GM23248 (cell line): ENCODE measurements around the gene PCDH11Y. TPM values are rescaled to one million over a fixed set of nuclear protein-coding genes. Genes with fewer than 3 reads are reported as not detected.
"Not testable (repeated sequence)": the region's sequence is repeated elsewhere in the genome, so short reads cannot be mapped to it uniquely, and the experiment has no call there.

Source experiments
- DNase-seq: peaks from one replicate; pipeline ENCODE4 v3.0.0-alpha.2; 2015
- H2AFZ ChIP-seq: fragments of 200-600 bp; sonication (generic); 2 replicates; pipeline ENCODE4 v1.6.1; 2016; ENCODE audit warnings: antibody characterized with exemption
- H3F3A ChIP-seq: fragments of 200-600 bp; sonication (generic); 2 replicates; pipeline ENCODE4 v1.6.1; 2016; ENCODE audit warnings: mild to moderate bottlenecking, antibody characterized with exemption, mixed run types; ENCODE audit not compliant: insufficient read depth
- H3K27ac ChIP-seq: fragments of 200-600 bp; sonication (generic); 2 replicates; pipeline ENCODE4 v1.5.1; 2016; ENCODE audit warnings: mild to moderate bottlenecking
- H3K27me3 ChIP-seq: fragments of 200-600 bp; sonication (generic); replicated peaks from 2 replicates; pipeline ENCODE4 v1.6.1; 2016; ENCODE audit warnings: mild to moderate bottlenecking; ENCODE audit not compliant: insufficient read depth
- H3K36me3 ChIP-seq: fragments of 200-600 bp; sonication (generic); 2 replicates; pipeline ENCODE4 v1.6.1; 2016; ENCODE audit warnings: low read depth, mild to moderate bottlenecking
- H3K4me1 ChIP-seq: fragments of 200-600 bp; sonication (generic); 2 replicates; pipeline ENCODE4 v1.6.1; 2016; ENCODE audit warnings: mild to moderate bottlenecking; ENCODE audit not compliant: insufficient read depth
- H3K4me2 ChIP-seq: fragments of 200-600 bp; sonication (generic); one replicate; pipeline ENCODE4 v1.6.1; 2016; ENCODE audit warnings: mild to moderate bottlenecking; ENCODE audit not compliant: unreplicated experiment
- H3K4me3 ChIP-seq: fragments of 200-600 bp; sonication (generic); 2 replicates; pipeline ENCODE4 v1.5.1; 2016; ENCODE audit warnings: mild to moderate bottlenecking
- H3K79me2 ChIP-seq: fragments of 200-600 bp; sonication (generic); 2 replicates; pipeline ENCODE4 v1.6.1; 2016; ENCODE audit warnings: mild to moderate bottlenecking; ENCODE audit not compliant: insufficient read depth
- H3K9ac ChIP-seq: fragments of 200-600 bp; sonication (generic); 2 replicates; pipeline ENCODE4 v1.6.1; 2016; ENCODE audit warnings: mild to moderate bottlenecking
- H3K9me2 ChIP-seq: fragments of 200-600 bp; sonication (generic); 2 replicates; pipeline ENCODE4 v1.6.1; 2016; ENCODE audit warnings: mixed run types, mild to moderate bottlenecking, moderate library complexity; ENCODE audit not compliant: insufficient read depth
- H3K9me3 ChIP-seq: fragments of 200-600 bp; sonication (generic); one replicate; pipeline ENCODE4 v1.6.1; 2017; ENCODE audit warnings: low read depth
- H4K20me1 ChIP-seq: fragments of 200-600 bp; sonication (generic); 2 replicates; pipeline ENCODE4 v1.6.0; 2016; ENCODE audit not compliant: insufficient read depth
- WGBS, 2 experiments: methylation state at CpG; one replicate each; pipeline ENCODE4 v1.1.6; 2015 to 2017; ENCODE audit warnings: low lambda C conversion rate in 2 of 2, low coverage in 1 of 2; ENCODE audit errors: missing lambda C conversion rate in 2 of 2; 5-methylcytosine and 5-hydroxymethylcytosine counted together
- in situ Hi-C: fragments of 300-500 bp; cut with MboI; formaldehyde crosslinking; loops from 2 replicates; pipeline ENCODE4 v1.15.0; 2020
- polyA plus RNA-seq: library from polyadenylated mRNA; unstranded; fragments of >200 nt; fragmentation: Nextera tagmentation; extraction: Ambion mirVana; gene quantifications from 2 replicates; pipeline ENCODE4 v1.2.1, GENCODE V29; 2016
- total RNA-seq: library from RNA; depleted of rRNA; stranded (reverse); fragments of >200 nt; shearing (Covaris generic); gene quantifications from 2 replicates; pipeline ENCODE4 v1.2.3, GENCODE V29; 2014; rRNA removed

Gene PCDH11Y
- total RNA-seq (not detected in 2 replicates), polyA plus RNA-seq (not detected in 2 replicates)

- in situ Hi-C loops, H3K9ac ChIP-seq, H3K9me2 ChIP-seq, H3K4me3 ChIP-seq, H4K20me1 ChIP-seq, H3F3A ChIP-seq, H3K4me1 ChIP-seq, H2AFZ ChIP-seq, H3K4me2 ChIP-seq, H3K36me3 ChIP-seq, H3K79me2 ChIP-seq, H3K27ac ChIP-seq, H3K9me3 ChIP-seq, H3K27me3 ChIP-seq: not testable (repeated sequence)
- 0 to 3% methylated on average over 6 to 9 of the region's 21 CpGs for WGBS, 2 experiments
- peak; percentile 12 for DNase-seq
These were observed at the start of gene PCDH11Y for GRCh38 chrY:5000057-5000456. PCDH11Y (plus strand) TSS chrY:5000296; CDS start chrY:5057100, 56,804 bp downstream.

- H2AFZ ChIP-seq, H3K27me3 ChIP-seq, H3K4me2 ChIP-seq, H3K36me3 ChIP-seq, H3F3A ChIP-seq, H3K4me1 ChIP-seq, H3K9me3 ChIP-seq, H4K20me1 ChIP-seq, in situ Hi-C loops, H3K4me3 ChIP-seq, H3K79me2 ChIP-seq, H3K9ac ChIP-seq, H3K27ac ChIP-seq, DNase-seq, H3K9me2 ChIP-seq: not testable (repeated sequence)
- WGBS, 2 experiments, result 0% methylated on average over 1 of the region's 4 CpGs; no CpG with 5 or more reads in 1 of the 2 experiments
These were observed 32.2 kb upstream of the PCDH11Y start for GRCh38 chrY:4967894-4968293.

GRCh38 chrY:4991743-4992400 is 8.2 kb upstream of the PCDH11Y start:
- H3K9me3 ChIP-seq, H3K9ac ChIP-seq, H3F3A ChIP-seq, H3K27ac ChIP-seq, H2AFZ ChIP-seq, H4K20me1 ChIP-seq, H3K36me3 ChIP-seq, H3K4me2 ChIP-seq, H3K9me2 ChIP-seq, H3K4me1 ChIP-seq, in situ Hi-C loops, H3K4me3 ChIP-seq, H3K27me3 ChIP-seq, H3K79me2 ChIP-seq: not testable (repeated sequence)
- 5 to 8% methylated on average over 2 of the region's 8 CpGs for WGBS, 2 experiments
- peak; percentile 1 for DNase-seq

- peak; percentile 1 for DNase-seq
- H3K4me2 ChIP-seq, H2AFZ ChIP-seq, H3K4me3 ChIP-seq, H3K9me2 ChIP-seq, H3K36me3 ChIP-seq, H3K27me3 ChIP-seq, H3K9me3 ChIP-seq, in situ Hi-C loops, H3K9ac ChIP-seq, H3K79me2 ChIP-seq, H3K4me1 ChIP-seq, H4K20me1 ChIP-seq, H3F3A ChIP-seq, H3K27ac ChIP-seq: not testable (repeated sequence)
- 3 to 10% methylated on average over 5 of the region's 5 CpGs for WGBS, 2 experiments
These were observed 5.2 kb upstream of the PCDH11Y start for GRCh38 chrY:4994892-4995291.

- H2AFZ ChIP-seq, H3K9me3 ChIP-seq, H3K9ac ChIP-seq, H4K20me1 ChIP-seq, H3K36me3 ChIP-seq, in situ Hi-C loops, H3K27me3 ChIP-seq, H3K4me1 ChIP-seq, DNase-seq, H3K79me2 ChIP-seq, H3K9me2 ChIP-seq, H3F3A ChIP-seq, H3K4me2 ChIP-seq, H3K27ac ChIP-seq, H3K4me3 ChIP-seq: not testable (repeated sequence)
- WGBS, 2 experiments, result 4 to 15% methylated on average over 4 to 19 of the region's 55 CpGs
These were observed 2.5 kb downstream of the PCDH11Y start for GRCh38 chrY:5002476-5003184.

GRCh38 chrY:5038972-5039523 is 39.0 kb downstream of the PCDH11Y start:
- H3K4me2 ChIP-seq, H2AFZ ChIP-seq, H3K79me2 ChIP-seq, DNase-seq, H3K4me1 ChIP-seq, H4K20me1 ChIP-seq, H3K9me2 ChIP-seq, H3K27ac ChIP-seq, H3K9ac ChIP-seq, in situ Hi-C loops, H3F3A ChIP-seq, H3K9me3 ChIP-seq, H3K36me3 ChIP-seq, H3K4me3 ChIP-seq, H3K27me3 ChIP-seq: not testable (repeated sequence)

- H3K4me2 ChIP-seq, H3K27ac ChIP-seq, H3K4me3 ChIP-seq, in situ Hi-C loops, H4K20me1 ChIP-seq, DNase-seq, H3K9me2 ChIP-seq, H3K9me3 ChIP-seq, H3K27me3 ChIP-seq, H3K9ac ChIP-seq, H3F3A ChIP-seq, H3K36me3 ChIP-seq, H2AFZ ChIP-seq, H3K4me1 ChIP-seq, H3K79me2 ChIP-seq: not testable (repeated sequence)
- WGBS, 2 experiments, result 0 to 10% methylated on average over 2 of the region's 3 CpGs
These were observed 82.9 kb downstream of the PCDH11Y start for GRCh38 chrY:5083017-5083416.
